Measurements from ENCODE around the gene TXLNB. TPM values are rescaled to one million over a fixed set of nuclear protein-coding genes. Genes with fewer than 3 reads are reported as not detected.

TXLNB gene
- total RNA-seq, 2 experiments from 2014 or later, result 0.11 to 0.22 TPM

GRCh38 chr6:139336488-139336887 is 44.7 kb upstream of the TXLNB start:
- no peaks in the 10 kb centered on the region for H3K27me3 Mint-ChIP-seq

GRCh38 chr6:139335447-139336210 is 43.8 kb upstream of the TXLNB start:
- H3K4me1 Mint-ChIP-seq (ENCODE audit: low read depth), result peaks cover 3% of the 10 kb centered on the region
- DNase-seq (no peak), ATAC-seq (no peak)
- CTCF ChIA-PET, result interaction anchor here (1.2 to 3.0 kb wide), 3 partner anchors 11 to 116 kb away, joined by 4 to 9 read pairs (median 8); no protein-coding TSS in a partner anchor
- no peak overlapping the region for H3K27ac Mint-ChIP-seq
- TF ChIP-seq CTCF (IDR thresholded peaks at IDR 0.05), result no peak
- H3K27me3 Mint-ChIP-seq, result no peaks in the 10 kb centered on the region
- intact Hi-C loops (cut with micrococcal nuclease), result no loop called here
- no peak overlapping the region for H3K4me3 Mint-ChIP-seq
- no peaks in the 10 kb centered on the region for H3K36me3 Mint-ChIP-seq (ENCODE audit: low read depth)
- H3K9me3 Mint-ChIP-seq, result no peaks in the 10 kb centered on the region
- POLR2A ChIA-PET, result interaction anchor here (0.5 to 1.7 kb wide), 4 partner anchors 13 to 39 kb away, joined by 3 to 5 read pairs (median 4); partner anchors contain the start of gene CITED2

More at GRCh38 chr6:139336488-139336887, 44.7 kb upstream of the TXLNB start:
- ChIA-PET CTCF (interaction anchor here (1.2 to 3.0 kb wide), 3 partner anchors 11 to 117 kb away, joined by 4 to 9 read pairs (median 8); no protein-coding TSS in a partner anchor), POLR2A (interaction anchor here (1.2 to 1.7 kb wide), 2 partner anchors 37 to 119 kb away, joined by 3 to 5 read pairs; no protein-coding TSS in a partner anchor)
- Mint-ChIP-seq H3K9me3 (peaks cover 3% of the 10 kb centered on the region), H3K4me1 (ENCODE audit: low read depth) (peaks cover 3% of the 10 kb centered on the region), H3K27ac (no peak overlapping the region), H3K36me3 (ENCODE audit: low read depth) (no peaks in the 10 kb centered on the region), H3K4me3 (no peak overlapping the region)
- intact Hi-C loops (cut with micrococcal nuclease), result no loop called here
- ATAC-seq (no peak), DNase-seq (no peak)
- TF ChIP-seq CTCF (IDR thresholded peaks at IDR 0.05), result no peak

GRCh38 chr6:139334806-139335446 is 43.1 kb upstream of the TXLNB start:
- CTCF ChIA-PET, result interaction anchor here (2.5 kb wide), 1 partner anchor 115 kb away, joined by 9 read pairs; no protein-coding TSS in a partner anchor
- POLR2A ChIA-PET, result interaction anchor here (0.6 to 1.7 kb wide), 3 partner anchors 13 to 39 kb away, joined by 4 to 5 read pairs (median 5); no protein-coding TSS in a partner anchor

GRCh38 chr6:139330826-139331500 is 39.2 kb upstream of the TXLNB start:
- intact Hi-C loops (cut with micrococcal nuclease), result no loop called here
- Mint-ChIP-seq H3K9me3 (no peaks in the 10 kb centered on the region), H3K36me3 (ENCODE audit: low read depth) (no peaks in the 10 kb centered on the region), H3K4me1 (ENCODE audit: low read depth) (peaks cover 15% of the 10 kb centered on the region), H3K27me3 (no peaks in the 10 kb centered on the region), H3K4me3 (no peak overlapping the region), H3K27ac (no peak overlapping the region)
- CTCF ChIA-PET, result interaction anchor here (0.9 to 2.2 kb wide), 2 partner anchors 34 to 43 kb away, joined by 3 to 10 read pairs; no protein-coding TSS in a partner anchor
- ATAC-seq (no peak), DNase-seq (no peak)
- POLR2A ChIA-PET, result interaction anchor here (0.7 kb wide), 1 partner anchor 626 kb away, joined by 3 read pairs; no protein-coding TSS in a partner anchor
- TF ChIP-seq CTCF (IDR thresholded peaks at IDR 0.05), result no peak

More at GRCh38 chr6:139334806-139335446, 43.1 kb upstream of the TXLNB start:
- H3K4me3 Mint-ChIP-seq, result no peak overlapping the region
- DNase-seq, result no peak
- ATAC-seq, result no peak
- intact Hi-C loops (cut with micrococcal nuclease), result no loop called here
- peaks cover 6% of the 10 kb centered on the region for H3K4me1 Mint-ChIP-seq (ENCODE audit: low read depth)
- no peaks in the 10 kb centered on the region for H3K36me3 Mint-ChIP-seq (ENCODE audit: low read depth)
- no peaks in the 10 kb centered on the region for H3K9me3 Mint-ChIP-seq
- no peak for TF ChIP-seq CTCF (IDR thresholded peaks at IDR 0.05)
- no peaks in the 10 kb centered on the region for H3K27me3 Mint-ChIP-seq
- no peak overlapping the region for H3K27ac Mint-ChIP-seq
